Prostate gland (tissue), 2 donors: ENCODE measurements around the gene FOXJ3. TPM values are rescaled to one million over a fixed set of nuclear protein-coding genes. Genes with fewer than 3 reads are reported as not detected.

Experiments used
- DNase-seq: peaks from one replicate; pipeline ENCODE4 v3.0.0-alpha.2; 2019; ENCODE audit warnings: low spot score
- H3K27ac ChIP-seq, 2 donors: fragments of 200-600 bp; sonication (generic); 2 replicates each; pipeline ENCODE4 v1.5.1; 2017 to 2019
- H3K27me3 ChIP-seq: fragments of 200-600 bp; sonication (generic); replicated peaks from 2 replicates; pipeline ENCODE4 v1.5.1; 2019; ENCODE audit not compliant: insufficient read depth
- H3K36me3 ChIP-seq, 2 donors: fragments of 200-600 bp; sonication (generic); 1 replicate in 1 of 2; 2 replicates in 1 of 2; pipeline versions ENCODE4 v1.5.1 to v1.8.1; 2017 to 2019
- H3K4me1 ChIP-seq: fragments of 200-600 bp; sonication (generic); replicated peaks from 2 replicates; pipeline ENCODE4 v1.5.1; 2019
- H3K4me3 ChIP-seq, 2 donors: fragments of 200-600 bp; sonication (generic); 2 replicates each; pipeline ENCODE4 v1.5.1; 2017 to 2019
- H3K9me3 ChIP-seq: fragments of 200-600 bp; sonication (generic); 2 replicates; pipeline ENCODE4 v1.5.1; 2017
- POLR2A ChIP-seq: fragments of 450-650 bp; IDR thresholded peaks from one replicate; pipeline ENCODE4 v1.6.1; 2016; ENCODE audit warnings: antibody characterized with exemption, mild to moderate bottlenecking
- POLR2AphosphoS5 ChIP-seq: sonication (generic); formaldehyde crosslinking; IDR thresholded peaks from one replicate; pipeline ENCODE4 v1.6.1; 2017; ENCODE audit warnings: antibody characterized with exemption
- WGBS: methylation state at CpG from one replicate; pipeline ENCODE4 v1.1.5; 2018; 5-methylcytosine and 5-hydroxymethylcytosine counted together
- intact Hi-C: fragments of 100-400 bp; cut with DNase I; formaldehyde crosslinking; loops from one replicate; pipeline ENCODE4 v1.14.2; 2022
- total RNA-seq, 2 donors: library from RNA; depleted of rRNA; stranded (reverse); fragments of >200 nt; gene quantifications; one replicate each; pipeline ENCODE4 v1.1.0, GENCODE V29; 2016
- TF ChIP-seq, protein P1 (sequence below), 4 experiments: fragments of 200-600 bp in 2 of 4; fragments of 450-650 bp in 2 of 4; sonication (generic) in 2 of 4; IDR thresholded peaks; 1 replicate in 3 of 4; 2 replicates in 1 of 4; pipeline ENCODE4 v1.5.1; 2016 to 2019; ENCODE audit warnings: antibody characterized with exemption in 4 of 4, mild to moderate bottlenecking in 2 of 4, moderate library complexity in 2 of 4

The FOXJ3 gene
- total RNA-seq, 2 donors from 2014 or later: 54.1 to 58.5 TPM

DNA sequence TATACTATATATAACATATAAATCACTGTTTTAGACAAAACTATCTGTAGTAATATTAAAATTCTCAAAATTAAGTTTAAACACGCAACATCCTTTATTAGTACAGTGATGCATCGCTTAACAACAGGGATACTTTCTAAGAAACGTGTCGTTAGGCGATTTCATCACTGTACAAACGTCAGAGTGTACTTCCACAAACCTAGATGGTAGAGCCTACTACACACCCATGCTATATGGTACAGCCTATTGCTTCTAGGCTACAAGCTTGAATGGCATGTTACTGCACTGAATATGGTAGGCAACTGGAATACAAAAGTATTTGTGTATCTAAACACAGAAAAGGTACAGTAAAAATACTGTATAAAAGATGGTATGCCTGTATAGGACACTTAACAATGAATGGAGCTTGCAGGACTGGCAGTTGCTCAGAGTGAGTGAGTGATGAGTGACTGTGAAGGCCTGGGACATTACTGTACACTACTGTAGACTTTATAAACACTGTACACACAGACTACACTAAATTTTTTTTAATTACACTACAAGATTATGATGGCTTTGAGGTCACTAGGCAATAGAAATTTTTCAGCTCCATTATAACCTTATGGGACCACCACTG is 10.5 kb downstream of the FOXJ3 start:
- WGBS: 89% methylated on average over 6 of the region's 6 CpGs
- Histone ChIP-seq H3K36me3 (no peaks in the 10 kb centered on the region), H3K9me3 (no peaks in the 10 kb centered on the region), H3K27ac (no peak overlapping the region), H3K27me3 (no peaks in the 10 kb centered on the region), H3K4me1 (peaks cover 13% of the 10 kb centered on the region), H3K4me3 (no peak overlapping the region)
- intact Hi-C loops: loop anchor here (5.0 kb wide), 1 partner anchor 133 kb away; the partner anchor contains the start of genes PPCS and ZMYND12
- TF ChIP-seq POLR2A (no peak), POLR2AphosphoS5 (no peak)
- TF ChIP-seq, protein P1, sequence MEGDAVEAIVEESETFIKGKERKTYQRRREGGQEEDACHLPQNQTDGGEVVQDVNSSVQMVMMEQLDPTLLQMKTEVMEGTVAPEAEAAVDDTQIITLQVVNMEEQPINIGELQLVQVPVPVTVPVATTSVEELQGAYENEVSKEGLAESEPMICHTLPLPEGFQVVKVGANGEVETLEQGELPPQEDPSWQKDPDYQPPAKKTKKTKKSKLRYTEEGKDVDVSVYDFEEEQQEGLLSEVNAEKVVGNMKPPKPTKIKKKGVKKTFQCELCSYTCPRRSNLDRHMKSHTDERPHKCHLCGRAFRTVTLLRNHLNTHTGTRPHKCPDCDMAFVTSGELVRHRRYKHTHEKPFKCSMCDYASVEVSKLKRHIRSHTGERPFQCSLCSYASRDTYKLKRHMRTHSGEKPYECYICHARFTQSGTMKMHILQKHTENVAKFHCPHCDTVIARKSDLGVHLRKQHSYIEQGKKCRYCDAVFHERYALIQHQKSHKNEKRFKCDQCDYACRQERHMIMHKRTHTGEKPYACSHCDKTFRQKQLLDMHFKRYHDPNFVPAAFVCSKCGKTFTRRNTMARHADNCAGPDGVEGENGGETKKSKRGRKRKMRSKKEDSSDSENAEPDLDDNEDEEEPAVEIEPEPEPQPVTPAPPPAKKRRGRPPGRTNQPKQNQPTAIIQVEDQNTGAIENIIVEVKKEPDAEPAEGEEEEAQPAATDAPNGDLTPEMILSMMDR (IDR thresholded peaks at IDR 0.05): no peak
- no peak for DNase-seq

DNA sequence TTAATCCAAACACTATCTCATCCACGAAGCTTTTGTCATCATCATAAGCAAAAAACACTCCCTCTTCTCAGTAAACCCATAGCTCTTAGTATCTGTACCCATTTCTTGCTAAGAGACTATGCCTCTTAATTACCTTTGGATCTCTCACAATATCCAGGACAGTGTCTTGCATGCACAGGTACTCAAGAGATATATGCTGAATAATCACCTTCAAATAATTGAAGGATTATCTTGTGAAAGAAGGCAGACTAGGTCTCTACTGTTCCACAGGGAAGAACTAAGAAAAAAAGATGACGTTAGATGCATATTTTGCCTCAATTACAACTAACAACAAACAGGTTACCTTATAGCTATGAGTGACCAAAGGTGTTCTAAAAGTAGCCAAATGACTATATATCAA is 11.5 kb downstream of the FOXJ3 start:
- WGBS: 86% methylated on average over 2 of the region's 2 CpGs
- Histone ChIP-seq H3K4me3 (no peak overlapping the region), H3K27me3 (no peaks in the 10 kb centered on the region), H3K9me3 (no peaks in the 10 kb centered on the region), H3K36me3 (no peaks in the 10 kb centered on the region), H3K4me1 (peaks cover 13% of the 10 kb centered on the region), H3K27ac (no peak overlapping the region)
- no peak for TF ChIP-seq POLR2AphosphoS5
- no peak for TF ChIP-seq POLR2A
- TF ChIP-seq, protein P1 (IDR thresholded peaks at IDR 0.05): no peak
- intact Hi-C loops: loop anchor here (5.0 kb wide), 1 partner anchor 134 kb away; the partner anchor contains the start of genes PPCS and ZMYND12
- DNase-seq: no peak

DNA sequence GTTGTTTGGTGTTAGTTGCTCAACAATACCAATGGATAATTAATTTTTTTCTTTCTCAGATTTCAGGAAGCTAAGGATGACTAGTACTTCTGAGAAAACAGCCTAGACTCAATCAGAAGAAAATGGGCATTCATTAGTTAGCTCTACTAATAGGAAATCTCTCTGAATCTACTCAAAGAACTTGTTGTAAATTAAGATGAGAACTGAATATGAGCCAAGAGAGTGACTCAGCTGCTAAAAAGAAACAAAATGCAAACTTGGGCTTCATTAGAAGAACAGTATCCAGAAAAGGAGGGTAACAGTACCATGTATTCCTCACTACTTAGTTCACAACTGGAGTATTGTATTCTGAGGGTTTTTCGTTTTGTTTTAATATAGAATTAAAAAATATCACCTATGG is 12.5 kb downstream of the FOXJ3 start:
- Histone ChIP-seq H3K36me3 (no peaks in the 10 kb centered on the region), H3K27me3 (no peaks in the 10 kb centered on the region), H3K27ac (no peak overlapping the region), H3K4me1 (peaks cover 13% of the 10 kb centered on the region), H3K4me3 (no peak overlapping the region), H3K9me3 (no peaks in the 10 kb centered on the region)
- WGBS: 0% methylated on average over 1 of the region's 1 CpG
- TF ChIP-seq POLR2AphosphoS5 (no peak), POLR2A (no peak)
- TF ChIP-seq, protein P1 (IDR thresholded peaks at IDR 0.05): no peak
- DNase-seq: no peak
- intact Hi-C loops: loop anchor here (5.0 kb wide), 1 partner anchor 135 kb away; the partner anchor contains the start of genes PPCS and ZMYND12

DNA sequence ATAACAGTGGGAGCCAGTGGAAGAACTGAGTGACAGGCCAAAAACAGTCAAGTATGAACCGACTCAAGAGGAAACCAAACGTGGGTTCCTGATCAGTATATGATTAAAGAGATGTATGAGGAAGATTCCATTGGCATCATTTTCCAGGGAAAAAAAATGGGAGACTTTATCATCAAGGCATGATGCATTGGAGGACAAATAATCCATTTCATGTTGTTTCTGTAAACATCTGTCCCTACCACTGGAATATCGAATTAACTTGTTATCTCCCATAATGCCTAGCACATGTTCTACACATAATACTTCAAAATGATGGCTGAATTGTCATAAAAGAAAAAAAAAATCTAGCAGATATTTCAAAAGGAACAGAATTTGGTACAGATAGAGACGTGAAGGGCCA is 13.3 kb downstream of the FOXJ3 start:
- no peak for TF ChIP-seq POLR2A
- TF ChIP-seq, protein P1 (IDR thresholded peaks at IDR 0.05): no peak
- TF ChIP-seq POLR2AphosphoS5: no peak
- no peaks in the 10 kb centered on the region for H3K36me3 ChIP-seq
- no peak overlapping the region for H3K27ac ChIP-seq
- intact Hi-C loops: loop anchor here (5.0 kb wide), 1 partner anchor 136 kb away; the partner anchor contains the start of genes PPCS and ZMYND12
- no peak for DNase-seq
- H3K27me3 ChIP-seq: no peaks in the 10 kb centered on the region
- WGBS: 74% methylated on average over 4 of the region's 4 CpGs
- no peaks in the 10 kb centered on the region for H3K9me3 ChIP-seq
- H3K4me3 ChIP-seq: no peak overlapping the region
- peaks cover 13% of the 10 kb centered on the region for H3K4me1 ChIP-seq

DNA sequence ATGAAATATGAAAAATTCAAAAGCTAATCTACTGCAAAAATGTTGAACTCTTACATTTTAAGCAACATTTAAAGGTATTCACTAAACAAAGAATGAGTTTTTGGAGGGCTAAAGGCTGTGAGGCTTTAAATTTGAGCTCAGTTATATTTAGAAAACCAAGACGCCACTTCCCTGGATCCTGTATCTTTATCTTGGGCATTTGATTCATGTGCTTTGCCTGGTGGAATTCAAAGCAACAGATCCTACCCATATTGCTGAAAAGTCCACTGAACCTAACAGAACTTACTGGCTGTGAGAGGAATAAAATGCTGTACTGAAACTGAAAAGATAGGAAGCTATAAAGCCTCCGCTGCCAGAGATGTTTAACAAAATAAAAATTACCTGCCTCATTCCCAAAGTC is 14.3 kb downstream of the FOXJ3 start:
- no peak overlapping the region for H3K4me3 ChIP-seq
- no peaks in the 10 kb centered on the region for H3K27me3 ChIP-seq
- H3K36me3 ChIP-seq: no peaks in the 10 kb centered on the region
- peaks cover 13% of the 10 kb centered on the region for H3K4me1 ChIP-seq
- WGBS: 48% methylated on average over 2 of the region's 2 CpGs
- H3K27ac ChIP-seq: no peak overlapping the region
- intact Hi-C loops: loop anchor here (5.0 kb wide), 1 partner anchor 137 kb away; the partner anchor contains the start of genes PPCS and ZMYND12
- H3K9me3 ChIP-seq: no peaks in the 10 kb centered on the region
- TF ChIP-seq POLR2A: no peak
- TF ChIP-seq POLR2AphosphoS5: no peak
- TF ChIP-seq, protein P1 (IDR thresholded peaks at IDR 0.05): no peak
- DNase-seq: no peak
